Raji (cell line): ENCODE data around the gene TASP1.

Source experiments
- POLR2A ChIP-seq: IDR thresholded peaks from 2 replicates; pipeline ENCODE4 v1.6.1; 2011; ENCODE audit warnings: low read depth, low read length, control low read depth; ENCODE audit not compliant: insufficient read depth

Gene TASP1

GRCh38 chr20:13638496-13639149 lies at the start of gene TASP1:
Gene TASP1, minus strand, starts transcription at chr20:13638932. Its CDS starts 8,854 bp downstream, at chr20:13630078.
- TF ChIP-seq POLR2A = peak; percentile 88

GRCh38 chr20:13687815-13688214 lies 49.1 kb upstream of the TASP1 start:
- no peak for TF ChIP-seq POLR2A

- no peak for TF ChIP-seq POLR2A
These were observed 46.9 kb upstream of the TASP1 start for GRCh38 chr20:13685623-13686022.

- no peak for TF ChIP-seq POLR2A
These were observed 46.0 kb upstream of the TASP1 start for GRCh38 chr20:13684566-13685222.

- no peak for TF ChIP-seq POLR2A
These were observed 45.1 kb upstream of the TASP1 start for GRCh38 chr20:13683833-13684232.

- TF ChIP-seq POLR2A = no peak
These were observed 42.8 kb upstream of the TASP1 start for GRCh38 chr20:13681248-13682125.

GRCh38 chr20:13678944-13679343 lies 40.2 kb upstream of the TASP1 start:
- no peak for TF ChIP-seq POLR2A

GRCh38 chr20:13677241-13677640 lies 38.5 kb upstream of the TASP1 start:
- no peak for TF ChIP-seq POLR2A

GRCh38 chr20:13676682-13677081 lies 38.0 kb upstream of the TASP1 start:
- TF ChIP-seq POLR2A = no peak

GRCh38 chr20:13672690-13673089 lies 34.0 kb upstream of the TASP1 start:
- TF ChIP-seq POLR2A = no peak

- TF ChIP-seq POLR2A = no peak
These were observed 33.2 kb upstream of the TASP1 start for GRCh38 chr20:13671916-13672378.

GRCh38 chr20:13671512-13671911 lies 32.8 kb upstream of the TASP1 start:
- no peak for TF ChIP-seq POLR2A

- no peak for TF ChIP-seq POLR2A
These were observed 31.4 kb upstream of the TASP1 start for GRCh38 chr20:13670160-13670559.

GRCh38 chr20:13665709-13666395 lies 27.1 kb upstream of the TASP1 start:
- no peak for TF ChIP-seq POLR2A

GRCh38 chr20:13661070-13661685 lies 22.4 kb upstream of the TASP1 start:
- no peak for TF ChIP-seq POLR2A
